Measurements from ENCODE around the gene AHNAK2.

AHNAK2 gene

GRCh38 chr14:104888489-104889374 lies 89.4 kb downstream of the AHNAK2 start:
- no peak overlapping the region for H3K4me3 ChIP-seq (ENCODE audit: low read depth, low read length)
- no peak for TF ChIP-seq CTCF (conservative IDR thresholded peaks at IDR 0.05; ENCODE audit: low read depth, low read length)
- DNase-seq (ENCODE audit: low read depth), result no peak

DNA sequence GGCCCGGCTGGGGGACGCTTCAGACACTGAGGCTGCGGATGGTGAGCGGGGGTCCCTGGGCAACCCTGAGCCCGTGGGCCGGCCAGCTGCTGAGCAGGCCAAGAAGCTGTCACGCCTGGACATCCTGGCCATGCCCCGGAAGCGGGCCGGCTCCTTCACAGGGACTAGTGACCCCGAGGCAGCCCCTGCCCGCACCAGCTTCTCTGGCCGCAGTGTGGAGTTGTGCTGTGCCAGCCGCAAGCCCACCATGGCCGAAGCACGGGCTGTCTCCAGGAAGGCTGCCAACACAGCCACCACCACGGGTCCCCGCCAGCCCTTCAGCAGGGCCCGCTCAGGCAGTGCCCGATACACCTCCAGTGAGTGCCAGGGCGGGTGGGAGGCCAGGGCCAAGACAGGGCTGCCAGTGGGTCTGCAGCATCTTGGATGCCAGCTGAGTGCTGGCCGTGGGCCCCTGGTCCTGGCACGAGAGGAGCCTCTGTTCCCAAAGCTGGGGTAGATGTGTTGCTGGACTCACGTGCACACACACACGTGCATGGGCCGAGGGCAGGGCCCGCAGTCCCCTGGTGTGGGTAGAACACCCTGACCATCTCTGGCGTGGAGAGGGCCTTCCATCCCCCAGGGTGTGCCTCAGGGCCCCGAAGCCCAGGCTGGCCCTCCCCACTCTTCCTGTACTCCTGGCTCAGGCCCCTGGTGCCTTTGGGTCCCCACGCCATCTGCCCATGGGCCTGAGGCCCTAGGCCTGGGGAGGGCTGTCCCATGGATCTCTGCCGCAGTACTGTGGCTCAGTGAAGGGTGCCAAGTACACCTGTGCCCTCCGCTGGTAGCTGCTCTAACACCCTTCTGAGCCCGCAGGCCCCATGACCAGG lies 90.3 kb downstream of the AHNAK2 start:
- DNase-seq (ENCODE audit: low read depth), result no peak
- H3K4me3 ChIP-seq (ENCODE audit: low read depth, low read length), result no peak overlapping the region
- TF ChIP-seq CTCF (conservative IDR thresholded peaks at IDR 0.05; ENCODE audit: low read depth, low read length), result no peak
